Activated T-cell treated with anti-CD3 and anti-CD28 coated beads, Interleukin-2, amount 50 U/mL, for 48 hours (primary cell): ENCODE data around the gene MAP1S.

ENCODE experiments used
- DNase-seq, 2 experiments: peaks; one replicate each; pipeline ENCODE4 v3.0.0-alpha.2; 2020

MAP1S gene

DNA sequence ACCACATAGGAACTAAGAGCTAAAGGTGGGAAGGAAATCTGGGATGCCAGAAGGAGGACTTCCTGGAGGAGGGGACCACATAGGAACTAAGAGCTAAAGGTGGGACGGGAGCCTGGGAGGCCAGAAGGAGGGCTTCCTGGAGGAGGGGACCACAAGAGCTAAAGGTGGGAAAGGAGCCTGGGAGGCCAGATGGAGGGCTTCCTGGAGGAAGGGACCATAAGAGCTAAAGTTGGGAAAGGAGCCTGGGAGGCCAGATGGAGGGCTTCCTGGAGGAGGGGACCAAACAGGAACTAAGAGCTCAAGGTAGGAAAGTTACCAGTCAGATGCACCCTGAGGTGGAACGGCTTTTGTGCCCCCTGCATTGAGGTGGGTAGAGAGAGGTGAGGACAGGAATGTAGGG lies 22.2 kb downstream of the MAP1S start:
- no peak for DNase-seq

DNA sequence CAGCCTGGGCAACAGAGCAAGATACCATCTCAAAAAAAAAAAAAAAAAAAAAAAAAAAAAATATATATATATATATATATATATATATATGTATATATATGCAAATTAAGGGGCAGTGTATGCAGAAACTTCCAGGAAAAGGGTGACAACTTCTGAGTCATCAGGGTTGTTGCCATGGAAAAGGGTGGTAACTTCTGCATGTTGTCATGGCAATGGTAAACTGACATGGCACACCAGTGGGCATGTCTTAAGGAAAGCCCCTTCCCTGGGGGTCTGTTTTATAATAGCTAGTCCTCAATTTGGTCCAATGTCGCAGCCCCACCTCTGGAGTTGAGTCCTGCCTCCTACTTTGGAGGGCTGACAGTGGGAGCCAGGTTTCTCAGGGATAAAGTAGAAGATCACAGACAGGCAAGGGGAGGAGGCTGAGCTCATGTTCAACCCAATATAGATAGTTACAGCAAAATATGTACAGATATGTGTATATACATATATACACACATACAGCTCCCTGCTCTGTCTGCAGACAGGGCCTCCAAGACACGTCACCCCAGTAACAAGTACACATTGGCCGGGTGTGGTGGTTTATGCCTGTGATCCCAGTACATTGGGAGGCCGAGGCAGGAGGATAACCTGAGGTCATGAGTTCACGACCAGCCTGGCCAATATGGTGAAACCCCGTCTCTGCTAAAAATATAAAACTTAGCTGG lies 24.7 kb downstream of the MAP1S start:
- DNase-seq, result no peak

DNA sequence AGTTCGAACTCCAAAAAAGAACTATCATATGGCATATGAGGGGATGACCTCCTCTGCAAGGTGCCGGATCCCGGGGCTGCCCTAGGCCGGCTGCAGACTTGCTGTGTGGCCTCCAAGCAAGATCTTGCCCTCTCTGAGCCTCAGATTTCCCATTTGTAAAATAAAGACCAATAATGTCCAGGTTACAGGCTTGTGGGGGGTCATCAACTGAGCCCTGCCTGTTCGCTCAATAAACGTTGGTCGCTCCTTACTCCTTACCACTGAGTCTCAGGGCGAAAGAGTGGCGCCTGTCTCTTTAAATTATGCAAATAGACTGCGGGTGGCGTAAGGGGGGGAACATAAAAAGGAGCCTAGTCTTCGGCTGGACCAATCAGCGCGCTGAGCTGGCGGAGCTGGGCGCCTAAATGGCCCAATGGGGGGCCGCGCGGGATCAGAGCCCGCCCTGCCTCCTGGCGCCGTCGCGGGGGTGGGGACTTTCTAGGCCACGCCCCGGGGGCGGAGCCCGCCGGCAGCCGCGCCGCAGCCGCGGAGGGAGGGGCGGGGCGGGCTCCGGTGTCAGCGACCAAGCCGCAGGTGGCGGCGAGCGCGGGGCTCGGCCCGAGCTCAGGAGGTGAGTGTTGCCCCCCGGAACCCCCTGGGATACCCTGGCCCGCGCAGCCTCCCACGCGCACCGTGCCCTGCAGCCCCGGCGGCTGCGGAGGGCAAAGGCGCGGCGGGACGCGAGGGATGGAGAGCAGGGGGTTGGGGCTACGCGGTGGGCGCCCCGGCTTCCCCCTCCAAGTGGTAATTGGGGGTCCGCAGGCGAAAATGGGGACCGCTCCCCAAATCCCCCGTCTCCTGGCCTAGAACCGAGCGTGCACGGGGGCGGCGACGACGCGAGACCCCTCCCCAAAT lies 28.2 kb downstream of the MAP1S start:
- peak; percentile 90 to 95 for DNase-seq

DNA sequence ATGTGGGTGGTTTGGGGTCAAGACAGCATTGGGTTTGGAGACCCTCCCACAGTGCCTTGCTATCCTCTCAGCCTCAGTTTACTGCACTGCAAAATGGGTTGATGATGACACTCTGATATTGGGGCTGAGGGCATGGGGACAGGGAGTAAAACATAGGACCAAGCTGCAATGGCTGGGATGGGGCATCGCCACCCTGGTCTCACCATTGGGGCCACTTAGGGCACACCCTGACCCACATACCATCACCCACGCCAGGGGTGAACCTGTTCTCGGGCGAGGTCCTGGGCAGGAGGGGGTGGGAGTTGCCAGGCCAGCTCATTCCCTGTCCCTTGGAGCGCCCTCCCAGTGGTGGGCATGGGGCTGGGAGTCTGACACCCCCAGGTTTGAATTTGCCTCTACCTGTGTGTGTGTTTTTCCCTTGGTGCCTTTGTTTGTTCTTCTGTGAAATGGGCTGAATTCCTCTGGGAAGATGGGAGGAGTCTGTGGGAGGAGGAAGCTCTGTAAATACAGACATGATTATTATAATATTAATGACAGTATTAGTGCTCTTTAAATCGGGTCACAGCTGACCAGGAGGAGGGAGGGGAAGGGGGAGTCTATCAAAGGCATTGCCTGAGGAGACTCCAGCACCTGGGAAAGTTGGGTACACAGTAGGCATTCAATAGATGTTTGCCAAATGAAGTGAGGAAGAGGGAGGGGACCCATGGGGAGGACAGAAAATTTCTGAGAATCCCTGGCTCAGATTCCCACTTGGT lies 29.8 kb downstream of the MAP1S start:
- no peak for DNase-seq

DNA sequence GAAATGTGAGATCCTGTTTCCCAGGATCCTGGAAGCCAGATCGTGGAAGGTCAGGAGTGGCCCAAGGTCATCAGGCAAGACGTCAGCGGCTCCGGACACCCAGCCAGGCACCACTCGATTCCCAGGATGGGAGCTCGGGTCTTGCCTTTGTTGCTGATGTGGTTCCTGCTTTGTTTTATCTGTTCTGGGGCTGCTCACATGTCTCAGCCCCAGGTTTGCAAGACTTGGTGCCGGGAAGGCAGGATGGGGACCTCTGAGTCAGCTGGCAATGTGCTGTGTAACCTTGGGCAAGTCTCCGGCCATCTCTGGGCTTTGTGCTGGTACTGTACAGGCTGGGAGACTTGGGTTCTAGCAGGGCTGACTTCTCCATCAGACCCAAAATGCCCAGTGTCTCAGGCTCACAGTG lies 30.6 kb downstream of the MAP1S start:
- DNase-seq, result peak; percentile 62 to 65

DNA sequence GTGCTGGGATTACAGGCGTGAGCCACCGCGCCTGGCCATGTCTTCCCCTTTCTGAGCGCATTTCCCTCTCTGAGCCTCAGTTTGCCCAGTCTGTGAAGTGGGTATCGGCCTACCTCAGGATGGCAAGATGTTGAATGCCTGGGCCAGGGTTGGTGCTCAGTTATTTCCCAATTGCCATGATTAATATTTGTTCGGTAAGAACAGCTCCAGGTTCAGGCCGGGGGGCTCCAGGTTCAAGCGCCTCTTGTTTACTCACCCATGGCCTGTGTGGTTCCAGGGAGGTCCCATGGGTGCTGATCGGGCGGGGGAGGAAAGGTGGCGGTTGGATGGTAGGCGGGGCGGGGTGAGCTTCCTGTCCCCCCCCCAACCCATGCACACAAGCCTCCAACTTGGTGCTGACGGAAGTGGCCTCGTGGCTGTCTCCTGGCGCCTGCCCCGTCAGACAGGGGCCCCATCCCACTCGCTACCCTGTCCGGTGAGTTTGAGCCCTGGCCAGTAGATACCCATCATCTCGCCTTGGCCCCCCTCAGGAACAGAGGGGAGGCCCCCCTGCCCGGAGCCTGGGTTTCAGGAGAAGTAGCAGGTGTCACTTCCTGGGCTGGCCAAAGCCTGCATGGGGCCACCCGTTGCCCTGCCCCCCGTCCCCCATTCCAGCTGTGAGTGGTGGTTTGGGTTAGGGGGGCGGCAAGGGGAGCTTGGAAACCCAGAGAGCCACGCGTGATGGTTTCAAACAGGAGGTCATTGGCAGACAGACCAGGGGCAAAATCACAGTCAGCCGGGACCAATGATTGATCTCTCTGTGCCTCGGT lies 32.0 kb downstream of the MAP1S start, which contains the start of gene FCHO1:
FCHO1 (plus strand) TSS at position 375 of the 809 bp plus-strand sequence. CDS start 3,688 bp downstream, outside the sequence.
- peak; percentile 86 to 89 for DNase-seq

DNA sequence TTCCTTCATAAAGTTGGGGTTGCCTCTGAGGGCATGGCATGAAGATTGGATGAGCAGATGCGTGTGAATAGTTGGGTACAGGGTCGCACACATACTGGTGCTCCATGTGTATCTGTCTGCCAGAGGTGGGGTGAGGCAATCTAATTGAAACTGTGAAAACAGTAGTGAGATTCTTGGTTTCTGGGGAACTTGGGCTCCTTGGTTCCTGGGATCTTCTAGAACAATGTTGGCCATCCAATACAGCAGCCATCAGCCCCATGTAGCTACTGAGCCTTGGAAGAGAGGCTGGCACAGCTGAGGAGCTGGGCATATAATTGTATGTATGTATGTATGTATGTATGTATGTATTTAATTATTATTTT lies 32.6 kb downstream of the MAP1S start:
- no peak for DNase-seq

DNA sequence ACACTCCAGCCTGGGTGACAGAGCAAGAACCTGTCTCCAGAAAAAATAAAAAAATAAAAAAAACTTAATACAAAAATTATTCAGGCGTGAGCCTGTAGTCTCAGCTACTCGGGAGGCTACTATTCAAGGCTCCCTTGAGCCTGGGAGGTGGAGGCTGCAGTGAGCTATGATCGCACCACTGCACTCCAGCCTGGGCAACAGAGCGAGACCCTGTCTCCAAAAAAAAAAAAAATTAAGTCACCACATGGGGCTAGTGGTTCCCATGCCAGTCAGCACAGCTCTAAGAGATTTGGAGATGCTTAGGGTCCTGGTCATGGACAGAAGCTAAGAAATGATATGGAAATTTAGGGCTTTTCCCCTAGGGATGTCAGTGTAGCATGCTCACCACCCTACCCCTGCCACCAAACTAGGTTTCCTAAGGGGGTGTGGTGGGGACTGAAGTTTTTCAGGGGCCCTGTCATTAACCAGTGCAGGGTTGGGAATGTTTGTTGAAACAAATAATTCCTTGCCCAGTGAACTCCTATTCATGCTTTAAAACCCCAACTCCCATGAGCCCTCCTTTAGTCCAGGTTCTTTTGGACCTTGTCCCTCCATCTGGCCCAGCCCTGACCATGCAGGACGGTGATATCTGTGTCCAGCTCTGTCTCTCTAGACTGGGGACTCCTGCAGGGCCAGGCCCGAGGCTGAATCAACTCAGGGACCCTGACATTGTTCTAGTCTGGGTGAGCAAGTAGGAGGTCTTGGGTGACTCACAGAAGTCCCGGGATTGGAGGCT lies 33.8 kb downstream of the MAP1S start:
- no peak for DNase-seq

DNA sequence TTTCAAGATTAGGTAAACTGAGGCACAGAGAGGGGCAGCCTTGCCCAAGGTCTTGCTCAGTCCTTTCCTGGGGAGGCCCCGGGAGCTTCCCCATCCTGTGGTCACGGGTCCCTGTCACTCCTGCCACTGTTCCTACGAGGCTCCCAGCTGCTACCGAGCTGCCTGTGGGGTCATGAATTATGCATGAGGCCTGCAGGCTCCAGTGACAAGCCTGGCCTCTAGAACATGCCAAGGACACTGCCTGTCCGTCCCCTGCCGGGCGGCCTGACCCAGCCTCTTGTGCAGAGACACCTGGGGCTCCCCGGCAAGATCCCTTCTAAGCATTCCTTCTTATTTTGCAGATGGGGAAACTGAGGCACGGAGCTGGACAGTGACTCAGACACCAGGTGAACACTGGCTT lies 34.7 kb downstream of the MAP1S start:
- DNase-seq, result no peak

DNA sequence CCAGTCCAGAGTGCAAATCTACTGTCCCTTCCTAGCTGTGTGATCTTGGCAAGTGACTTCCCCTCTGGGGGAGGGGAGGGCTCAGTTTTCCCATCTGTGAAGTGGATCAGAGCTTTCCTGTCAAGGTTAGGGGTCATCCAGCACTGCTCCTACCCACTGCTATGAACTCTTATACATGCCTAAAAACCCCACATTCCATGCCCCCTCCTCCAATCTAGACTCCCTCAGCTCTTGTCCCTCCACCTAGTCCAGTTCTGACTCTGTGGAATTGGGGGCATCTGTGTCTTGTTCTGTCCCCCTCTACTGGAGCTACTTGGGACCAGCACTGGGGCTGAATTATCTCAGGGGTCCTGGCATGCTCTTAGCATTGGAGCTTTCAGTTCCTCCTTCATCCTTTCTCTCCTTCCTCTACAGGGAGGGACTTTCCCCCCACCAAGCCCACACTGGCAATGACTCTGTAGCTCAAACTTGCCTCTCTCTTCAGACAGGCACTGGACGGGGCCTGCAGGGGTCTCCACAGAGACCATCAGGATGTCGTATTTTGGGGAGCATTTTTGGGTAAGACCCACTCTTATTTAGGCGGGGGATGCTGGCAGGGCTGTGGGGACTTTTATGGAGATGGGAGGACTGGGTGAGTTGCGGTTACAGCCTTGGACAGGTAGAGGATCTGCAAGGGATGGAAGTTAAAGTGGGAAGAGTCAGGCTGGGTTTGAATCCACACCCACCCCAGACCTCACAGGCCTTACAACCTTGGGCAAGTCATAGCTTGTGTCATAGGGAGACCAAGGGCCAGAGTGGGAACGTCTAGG lies 35.6 kb downstream of the MAP1S start:
- no peak for DNase-seq

DNA sequence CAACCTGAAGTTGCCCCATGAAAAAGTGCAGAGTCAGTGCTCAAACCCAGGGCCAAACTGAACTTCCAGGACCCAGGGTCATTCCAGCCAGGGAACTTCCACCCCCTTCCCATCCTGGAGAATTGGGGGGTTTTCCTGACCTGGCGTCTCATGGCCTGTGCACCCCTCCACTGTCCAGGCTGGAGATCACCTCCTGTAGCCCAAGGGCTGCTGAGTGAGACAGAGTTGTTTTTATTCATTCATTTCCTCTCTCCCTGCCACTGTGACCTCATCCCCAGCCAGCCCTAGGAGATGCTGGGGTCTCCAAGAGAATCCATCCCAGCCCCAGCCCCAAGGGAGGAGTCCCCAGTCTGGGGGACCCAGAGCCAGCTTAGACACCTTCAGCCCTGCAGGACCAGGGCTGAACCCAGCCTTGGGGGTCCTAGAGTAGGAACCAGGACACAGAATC lies 36.2 kb downstream of the MAP1S start:
- no peak for DNase-seq

DNA sequence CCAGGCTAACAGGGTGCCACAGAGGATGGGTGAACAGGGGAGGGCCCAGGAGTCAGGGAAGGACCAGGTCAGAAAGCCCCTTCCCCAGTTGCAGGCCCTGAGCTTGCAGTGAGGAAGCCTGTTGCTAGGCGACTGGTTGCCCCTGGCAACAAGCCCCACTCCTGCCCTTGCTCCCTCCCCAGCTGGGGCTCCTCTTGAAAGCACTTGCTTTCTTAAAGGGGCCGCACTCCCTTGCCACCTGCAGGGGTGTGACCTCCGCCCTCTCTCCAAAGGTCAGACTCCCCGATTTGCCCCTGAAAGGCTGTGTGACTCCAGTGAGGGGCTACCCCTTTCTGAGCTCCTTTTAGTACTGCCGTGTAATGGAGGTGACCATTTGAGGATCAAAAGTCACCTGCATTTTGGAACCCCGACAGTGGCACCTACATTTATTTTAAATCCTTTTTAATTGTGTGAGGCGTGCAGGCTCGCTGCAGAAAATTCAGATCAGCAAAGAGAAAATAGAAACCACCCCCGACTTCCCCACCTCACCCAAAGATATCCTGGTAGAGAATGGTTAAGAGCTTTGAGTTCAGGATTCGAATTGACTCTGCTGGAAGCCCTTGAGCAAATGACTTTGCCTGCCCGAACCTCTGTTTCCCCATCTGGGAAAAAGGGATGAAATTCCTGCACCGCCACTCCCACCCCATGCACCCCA lies 36.8 kb downstream of the MAP1S start:
- DNase-seq, result peak in 1 of 2 experiments; percentile 44

DNA sequence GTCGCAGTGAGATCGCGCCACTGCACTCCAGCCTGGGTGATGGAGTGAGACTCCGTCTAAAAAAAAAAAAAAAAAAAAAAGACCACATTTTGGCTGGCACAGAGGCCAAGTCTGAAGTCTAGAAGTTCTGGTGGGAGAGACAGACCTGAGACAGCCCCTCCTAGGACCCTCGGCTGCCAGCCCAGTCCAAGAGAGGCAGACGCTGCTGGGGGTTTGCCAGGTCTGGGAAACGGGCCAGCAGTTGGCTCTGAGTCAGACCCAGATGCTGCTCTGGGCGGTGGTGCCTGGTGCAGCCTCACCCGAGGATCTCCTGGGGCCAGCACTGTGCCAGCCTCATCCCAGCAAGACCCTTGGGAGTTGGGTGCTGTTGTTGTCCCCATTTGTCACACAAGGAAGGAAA lies 37.8 kb downstream of the MAP1S start:
- DNase-seq, result no peak

DNA sequence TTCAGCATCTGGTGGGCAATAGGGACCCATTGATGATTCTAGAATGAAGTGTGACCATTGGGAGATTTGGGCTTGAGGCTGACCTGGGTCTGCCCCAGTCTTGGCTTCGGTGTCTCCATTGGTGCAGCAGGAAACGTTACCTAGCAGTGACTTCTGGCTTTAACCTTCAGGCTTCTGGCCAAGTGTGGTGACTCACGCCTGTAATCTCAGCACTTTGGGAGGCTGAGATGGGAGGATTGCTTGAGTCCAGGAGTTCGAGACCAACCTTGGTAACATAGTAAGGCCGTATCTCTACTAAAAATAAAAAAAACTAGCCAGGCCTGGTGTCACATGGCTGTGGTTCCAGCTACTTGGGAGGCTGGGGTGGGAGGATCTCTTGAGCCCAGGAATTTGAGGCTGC lies 39.2 kb downstream of the MAP1S start:
- DNase-seq, result no peak

DNA sequence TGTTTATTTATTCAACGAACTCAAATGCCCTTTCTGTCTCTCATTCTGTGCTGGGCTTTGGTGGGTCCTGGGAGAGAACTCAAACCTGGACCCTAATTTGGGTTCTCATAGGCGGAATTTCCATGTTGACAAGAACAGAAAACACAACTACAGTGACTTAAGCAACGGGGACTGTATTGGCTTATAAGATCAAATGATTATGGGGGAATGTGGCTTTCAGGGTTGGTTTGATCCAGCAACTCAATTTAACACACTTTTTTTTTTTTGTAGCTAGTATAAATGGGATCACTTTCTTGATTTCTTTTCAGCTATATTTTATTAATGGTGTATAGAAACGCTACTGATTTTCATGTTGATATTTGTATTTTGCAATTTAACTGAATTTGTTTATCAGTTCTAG lies 41.9 kb downstream of the MAP1S start:
- no peak for DNase-seq

DNA sequence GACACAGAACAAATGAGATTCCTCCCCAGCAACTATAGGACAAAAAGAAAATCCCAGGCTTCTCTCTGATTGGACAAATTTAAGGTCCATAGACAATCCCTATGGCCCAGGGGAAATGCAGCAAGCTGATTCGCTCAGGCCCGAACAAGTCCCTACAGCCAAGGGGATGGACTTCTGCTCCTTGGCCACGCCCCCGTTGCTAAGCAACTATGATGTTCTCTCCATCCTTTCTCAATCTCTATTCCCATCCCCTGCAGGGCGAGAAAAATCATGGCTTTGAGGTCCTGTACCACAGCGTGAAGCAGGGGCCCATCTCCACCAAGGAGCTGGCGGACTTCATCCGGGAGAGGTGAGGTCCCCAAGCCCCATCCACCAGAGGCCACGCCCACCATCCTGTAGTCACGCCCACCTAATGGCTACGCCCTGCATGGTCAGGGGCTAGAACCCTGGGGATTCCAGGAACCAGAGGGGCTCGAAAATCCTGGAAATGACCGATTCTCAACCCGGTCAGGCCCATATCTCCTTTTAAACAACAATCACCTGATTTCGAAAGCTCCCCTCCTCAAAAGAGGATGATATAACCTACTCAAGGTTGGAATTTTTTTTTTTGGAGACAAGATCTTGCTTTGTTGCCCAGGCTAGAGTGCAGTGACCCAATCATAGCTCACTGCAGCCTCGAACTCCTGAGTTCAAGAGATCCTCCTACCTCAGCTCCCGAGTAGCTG lies 43.4 kb downstream of the MAP1S start:
- peak; percentile 48 to 60 for DNase-seq

DNA sequence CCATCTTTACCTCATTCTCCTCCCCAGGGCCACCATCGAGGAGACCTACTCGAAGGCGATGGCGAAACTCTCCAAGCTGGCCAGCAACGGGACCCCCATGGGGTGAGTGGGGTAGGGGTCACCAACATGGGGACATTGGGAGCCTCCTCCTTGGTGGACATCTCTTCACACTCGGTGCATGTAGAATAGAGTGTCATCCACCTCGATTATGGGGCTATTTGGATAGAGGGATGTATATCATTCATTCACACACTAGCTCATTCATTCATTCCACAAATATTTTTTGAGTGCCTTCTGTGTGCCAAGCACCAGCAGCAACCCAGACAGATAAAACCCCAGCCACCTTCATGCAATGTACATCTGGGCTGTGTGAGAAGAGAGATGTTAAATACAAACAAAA lies 45.1 kb downstream of the MAP1S start:
- no peak for DNase-seq

DNA sequence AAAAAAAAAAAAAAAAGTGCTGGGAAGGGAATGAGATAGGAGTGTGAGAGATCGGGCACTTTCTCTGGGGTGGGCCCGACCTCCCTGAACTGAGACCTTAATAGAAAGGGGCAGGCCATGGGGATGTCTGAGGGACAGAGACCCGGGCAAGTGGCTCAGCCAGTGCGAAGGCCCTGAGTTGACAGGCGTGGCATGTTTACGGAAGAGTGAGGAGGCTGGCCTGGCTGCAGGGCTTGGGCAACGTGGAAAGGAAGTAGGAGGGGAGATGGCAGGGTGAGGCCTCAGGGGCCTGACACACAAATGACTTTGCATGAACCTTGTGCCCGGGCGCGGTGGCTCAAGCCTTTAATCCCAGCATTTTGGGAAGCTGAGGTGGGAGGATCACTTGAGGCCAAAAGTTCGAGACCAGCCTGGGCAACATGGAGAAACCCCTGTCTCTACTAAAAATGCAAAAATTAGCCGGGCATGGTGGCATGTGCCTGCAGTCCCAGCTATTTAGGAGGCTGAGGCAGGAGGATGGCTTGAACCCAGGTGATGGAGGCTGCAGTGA lies 45.9 kb downstream of the MAP1S start:
- no peak for DNase-seq

DNA sequence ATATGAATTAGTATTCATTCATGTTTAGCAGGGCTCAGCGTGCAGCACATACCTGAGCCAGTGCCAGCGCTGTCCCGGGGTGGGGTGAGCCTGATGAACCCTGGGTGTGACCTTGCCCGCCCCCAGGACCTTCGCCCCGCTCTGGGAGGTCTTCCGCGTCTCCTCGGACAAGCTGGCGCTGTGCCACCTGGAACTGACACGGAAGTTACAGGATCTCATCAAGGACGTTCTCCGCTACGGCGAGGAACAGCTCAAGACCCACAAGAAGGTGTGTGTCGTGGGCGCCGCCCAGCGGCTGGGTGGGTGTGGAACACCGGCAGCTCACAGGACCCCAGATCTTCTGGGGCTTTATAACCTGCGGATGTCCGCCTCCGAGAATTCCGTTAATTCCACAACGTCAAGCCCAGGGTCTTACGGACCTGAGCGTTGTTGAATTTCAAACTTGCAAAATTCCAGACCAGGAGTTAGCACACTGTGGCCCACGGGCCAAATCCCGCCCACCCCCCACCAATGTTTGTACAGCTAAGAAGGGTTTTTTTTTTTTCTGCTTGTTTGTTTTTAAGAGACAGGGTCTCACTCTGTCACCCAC lies 47.4 kb downstream of the MAP1S start:
- peak; percentile 55 to 61 for DNase-seq
